CD8-positive, alpha-beta memory T cell (primary cell): ENCODE data around the gene TTC28. TPM values are rescaled to one million over a fixed set of nuclear protein-coding genes. Genes with fewer than 3 reads are reported as not detected.
"Not testable (repeated sequence)": the region's sequence is repeated elsewhere in the genome, so short reads cannot be mapped to it uniquely, and the experiment has no call there.

Experiments used
- CTCF ChIA-PET: fragments of 350-600 bp; sonication (Branson Sonifier 250); formaldehyde crosslinking; loops from one replicate; lab custom pipeline; 2021; ENCODE audit warnings: antibody characterized with exemption; lab: Charles Lee
- POLR2A ChIA-PET: fragments of 350-600 bp; sonication (Branson Sonifier 250); formaldehyde crosslinking; loops from one replicate; lab custom pipeline; 2021; ENCODE audit warnings: antibody characterized with exemption; lab: Charles Lee
- DNase-seq, 5 donors: peaks; one replicate each; pipeline versions ENCODE4 v3.0.0 to v3.0.0-alpha.2; 2020 to 2022; ENCODE audit warnings: mixed read lengths in 1 of 5
- H3K27ac ChIP-seq: one replicate; pipeline ENCODE4 v1.7.0; 2013; ENCODE audit warnings: low read depth, mild to moderate bottlenecking, low read length, moderate library complexity
- H3K27me3 ChIP-seq: 2 replicates; pipeline ENCODE4 v1.7.0; 2013; ENCODE audit warnings: low read length, mild to moderate bottlenecking; ENCODE audit not compliant: insufficient read depth, poor library complexity, severe bottlenecking
- H3K36me3 ChIP-seq: 2 replicates; pipeline ENCODE4 v1.7.0; 2013; ENCODE audit warnings: mild to moderate bottlenecking, low read length, moderate library complexity; ENCODE audit not compliant: insufficient read depth
- H3K4me1 ChIP-seq: 2 replicates; pipeline ENCODE4 v1.7.0; 2013; ENCODE audit warnings: mild to moderate bottlenecking, low read length, moderate library complexity; ENCODE audit not compliant: insufficient read depth
- H3K4me3 ChIP-seq: 2 replicates; pipeline ENCODE4 v1.7.0; 2013; ENCODE audit warnings: mild to moderate bottlenecking, low read length
- H3K9me3 ChIP-seq: 2 replicates; pipeline ENCODE4 v1.7.0; 2013; ENCODE audit warnings: mild to moderate bottlenecking, low read length
- H3K27ac Mint-ChIP-seq, 8 donors: one replicate each; pipeline ENCODE4 v1.8.0; 2020 to 2021; ENCODE audit warnings: mixed read lengths in 8 of 8, mild to moderate bottlenecking in 6 of 8, inconsistent platforms in 3 of 8, moderate library complexity in 3 of 8
- H3K27me3 Mint-ChIP-seq, 2 donors: one replicate each; pipeline ENCODE4 v1.8.0; 2020 to 2021; ENCODE audit warnings: mixed read lengths in 2 of 2, mild to moderate bottlenecking in 1 of 2, moderate library complexity in 1 of 2
- H3K36me3 Mint-ChIP-seq, 3 donors: one replicate each; pipeline ENCODE4 v1.8.0; 2020 to 2021; ENCODE audit warnings: mixed read lengths in 3 of 3, inconsistent platforms in 1 of 3, mild to moderate bottlenecking in 1 of 3
- H3K4me1 Mint-ChIP-seq, 3 donors: one replicate each; pipeline ENCODE4 v1.8.0; 2020 to 2021; ENCODE audit warnings: mixed read lengths in 3 of 3, inconsistent platforms in 1 of 3, mild to moderate bottlenecking in 1 of 3
- H3K4me3 Mint-ChIP-seq, 7 donors: one replicate each; pipeline ENCODE4 v1.8.0; 2020 to 2021; ENCODE audit warnings: mixed read lengths in 7 of 7, mild to moderate bottlenecking in 6 of 7, moderate library complexity in 4 of 7, inconsistent platforms in 2 of 7
- H3K9me3 Mint-ChIP-seq, 5 donors: one replicate each; pipeline ENCODE4 v1.8.0; 2020 to 2022; ENCODE audit warnings: mixed read lengths in 5 of 5, mild to moderate bottlenecking in 3 of 5, moderate library complexity in 2 of 5, inconsistent platforms in 1 of 5
- polyA plus RNA-seq: library from polyadenylated mRNA; unstranded; fragments of 300-500 nt; fragmentation: Illumina TruSeq; gene quantifications from one replicate; pipeline ENCODE4 v1.2.3, GENCODE V29; 2021
- total RNA-seq, 2 experiments: library from RNA; stranded (reverse); gene quantifications; one replicate each; pipeline ENCODE4 v1.2.3, GENCODE V29; 2021

The TTC28 gene
- total and polyA plus RNA-seq, 3 experiments from 2014 or later, result 0.24 to 0.60 (median 0.51) TPM

DNA sequence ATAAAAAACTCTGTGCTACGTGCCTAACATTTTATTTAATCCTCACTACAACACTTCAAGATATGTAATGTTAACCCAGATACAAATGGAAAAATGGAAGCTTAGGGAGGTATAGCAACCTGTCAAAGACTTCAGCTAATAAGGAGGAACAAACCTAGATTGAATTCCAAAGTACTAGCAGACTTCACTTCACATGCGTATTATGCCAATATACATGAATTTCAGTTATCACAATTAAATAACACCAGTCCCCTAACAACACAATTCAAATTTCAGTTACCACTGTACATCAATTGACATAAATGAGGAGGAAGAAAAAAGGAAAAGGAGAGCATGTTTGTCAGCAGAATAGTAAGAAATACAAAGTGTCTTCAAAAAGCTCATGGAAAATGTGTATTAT lies 60.4 kb downstream of the TTC28 start:
- ChIA-PET CTCF (interaction anchor here (1.0 kb wide), 1 partner anchor 210 kb away, joined by 3 read pairs; no protein-coding TSS in a partner anchor), POLR2A (interaction anchor here (0.7 kb wide), 1 partner anchor 13 kb away, joined by 7 read pairs; no protein-coding TSS in a partner anchor)
- Histone ChIP-seq H3K9me3 (no peaks in the 10 kb centered on the region), H3K27ac (no peak overlapping the region), H3K4me1 (no peaks in the 10 kb centered on the region), H3K36me3 (no peaks in the 10 kb centered on the region), H3K4me3 (no peak overlapping the region), H3K27me3 (peaks cover 17% of the 10 kb centered on the region)
- no peak for DNase-seq
- Mint-ChIP-seq H3K9me3 (peaks cover 0 to 2% (median 0%) of the 10 kb centered on the region in 5 donors), H3K4me1 (no peaks in the 10 kb centered on the region), H3K4me3 (no peak overlapping the region), H3K27me3 (peaks cover 12 to 62% of the 10 kb centered on the region in 2 donors), H3K36me3 (peaks cover 0 to 4% (median 0%) of the 10 kb centered on the region in 3 donors), H3K27ac (no peak overlapping the region)

DNA sequence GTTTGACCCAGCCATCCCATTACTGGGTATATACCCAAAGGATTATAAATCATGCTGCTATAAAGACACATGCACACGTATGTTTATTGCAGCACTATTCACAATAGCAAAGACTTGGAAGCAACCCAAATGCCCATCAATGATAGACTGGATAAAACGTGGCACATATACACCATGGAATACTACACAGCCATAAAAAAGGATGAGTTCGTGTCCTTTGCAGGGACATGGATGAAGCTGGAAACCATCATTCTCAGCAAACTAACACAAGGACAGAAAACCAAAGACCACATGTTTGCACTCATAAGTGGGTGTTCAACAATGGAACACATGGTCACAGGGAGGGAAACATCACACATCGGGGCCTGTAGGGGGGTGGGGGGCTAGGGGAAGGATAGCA lies 64.2 kb downstream of the TTC28 start:
- peaks cover 36 to 72% of the 10 kb centered on the region in 2 donors for H3K27me3 Mint-ChIP-seq
- H3K4me3 Mint-ChIP-seq, CTCF ChIA-PET, H3K27ac ChIP-seq, H3K4me3 ChIP-seq, H3K27ac Mint-ChIP-seq, POLR2A ChIA-PET, DNase-seq, H3K4me1 Mint-ChIP-seq, H3K9me3 Mint-ChIP-seq, H3K9me3 ChIP-seq, H3K36me3 Mint-ChIP-seq, H3K36me3 ChIP-seq, H3K4me1 ChIP-seq: not testable (repeated sequence)
- H3K27me3 ChIP-seq, result peaks cover 14% of the 10 kb centered on the region

DNA sequence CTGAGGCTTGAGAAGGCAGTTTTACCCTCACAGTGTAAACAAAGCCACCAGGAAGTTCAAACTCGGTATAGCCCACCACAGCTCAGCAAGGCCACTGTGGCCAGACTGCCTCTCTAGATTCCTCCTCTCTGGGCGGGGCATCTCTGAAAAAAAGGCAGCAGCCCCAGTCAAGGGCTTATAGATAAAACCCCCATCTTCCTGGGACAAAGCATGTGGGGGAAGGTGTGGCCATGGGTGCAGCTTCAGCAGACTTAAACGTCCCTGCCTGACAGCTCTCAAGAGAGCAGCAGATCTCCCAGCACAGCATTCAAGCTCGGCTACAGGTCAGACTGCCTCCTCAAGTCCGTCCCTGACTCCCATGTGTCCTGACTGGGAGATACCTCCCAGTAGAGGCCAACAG lies 69.7 kb downstream of the TTC28 start:
- no peaks in the 10 kb centered on the region for H3K4me1 Mint-ChIP-seq
- Histone ChIP-seq H3K27me3 (peaks cover 8% of the 10 kb centered on the region), H3K9me3 (no peaks in the 10 kb centered on the region), H3K36me3 (no peaks in the 10 kb centered on the region), H3K4me1 (no peaks in the 10 kb centered on the region), H3K27ac (no peak overlapping the region), H3K4me3 (no peak overlapping the region)
- no peak overlapping the region for H3K4me3 Mint-ChIP-seq
- POLR2A ChIA-PET, result no interaction called here
- peaks cover 0 to 7% (median 0%) of the 10 kb centered on the region in 3 donors for H3K36me3 Mint-ChIP-seq
- CTCF ChIA-PET, result no interaction called here
- DNase-seq, result no peak
- H3K27me3 Mint-ChIP-seq, result peaks cover 44 to 85% of the 10 kb centered on the region in 2 donors
- H3K9me3 Mint-ChIP-seq, result peaks cover 0 to 4% (median 0%) of the 10 kb centered on the region in 5 donors
- H3K27ac Mint-ChIP-seq, result no peak overlapping the region

DNA sequence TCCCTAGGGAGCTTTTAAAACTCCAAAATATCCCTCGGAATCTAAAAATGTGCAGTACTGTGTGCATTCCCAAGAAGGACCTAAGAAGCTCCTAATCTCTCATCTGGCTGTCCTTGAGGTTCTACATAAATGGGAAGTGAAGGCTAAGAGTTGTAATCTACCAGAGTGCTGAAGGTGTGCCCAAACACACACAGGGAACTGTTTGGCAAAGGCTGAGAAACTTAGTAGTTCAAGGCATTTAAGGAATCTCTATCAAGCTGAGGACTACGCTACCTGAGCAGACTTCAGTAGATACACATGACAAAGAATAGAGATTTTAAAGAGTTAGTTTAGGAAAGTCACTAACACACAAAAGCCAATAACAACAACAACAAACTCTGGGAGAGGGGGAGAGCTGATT lies 71.1 kb downstream of the TTC28 start:
- Mint-ChIP-seq H3K4me1 (no peaks in the 10 kb centered on the region), H3K27ac (no peak overlapping the region), H3K36me3 (peaks cover 0 to 4% (median 0%) of the 10 kb centered on the region in 3 donors), H3K9me3 (no peaks in the 10 kb centered on the region), H3K4me3 (no peak overlapping the region), H3K27me3 (peaks cover 39 to 75% of the 10 kb centered on the region in 2 donors)
- ChIA-PET POLR2A (no interaction called here), CTCF (interaction anchor here (1.2 kb wide), 1 partner anchor 221 kb away, joined by 6 read pairs; no protein-coding TSS in a partner anchor)
- Histone ChIP-seq H3K36me3 (no peaks in the 10 kb centered on the region), H3K4me3 (no peak overlapping the region), H3K27ac (no peak overlapping the region), H3K9me3 (no peaks in the 10 kb centered on the region), H3K27me3 (peaks cover 8% of the 10 kb centered on the region), H3K4me1 (no peaks in the 10 kb centered on the region)
- no peak for DNase-seq

GRCh38 chr22:28607795-28608194 lies 71.8 kb downstream of the TTC28 start:
- Histone ChIP-seq H3K4me1 (no peaks in the 10 kb centered on the region), H3K27me3 (peaks cover 8% of the 10 kb centered on the region), H3K36me3 (no peaks in the 10 kb centered on the region), H3K9me3 (no peaks in the 10 kb centered on the region), H3K4me3 (no peak overlapping the region), H3K27ac (no peak overlapping the region)
- no peak overlapping the region for H3K4me3 Mint-ChIP-seq
- no peaks in the 10 kb centered on the region for H3K9me3 Mint-ChIP-seq
- H3K36me3 Mint-ChIP-seq, result peaks cover 0 to 3% (median 0%) of the 10 kb centered on the region in 3 donors
- peaks cover 37 to 73% of the 10 kb centered on the region in 2 donors for H3K27me3 Mint-ChIP-seq
- no peak overlapping the region for H3K27ac Mint-ChIP-seq
- POLR2A ChIA-PET, result no interaction called here
- no peak for DNase-seq
- no peaks in the 10 kb centered on the region for H3K4me1 Mint-ChIP-seq
- CTCF ChIA-PET, result interaction anchor here (1.2 to 1.3 kb wide), 2 partner anchors 222 to 433 kb away, joined by 3 to 6 read pairs; no protein-coding TSS in a partner anchor

- H3K27me3 Mint-ChIP-seq, result peaks cover 26 to 61% of the 10 kb centered on the region in 2 donors
Measured at GRCh38 chr22:28604966-28605761, 74.5 kb downstream of the TTC28 start.

GRCh38 chr22:28601915-28602314 lies 77.7 kb downstream of the TTC28 start:
- no peaks in the 10 kb centered on the region for H3K36me3 ChIP-seq
- peaks cover 12% of the 10 kb centered on the region for H3K27me3 ChIP-seq
- H3K4me1 ChIP-seq, result no peaks in the 10 kb centered on the region
- H3K27ac ChIP-seq, result no peak overlapping the region
- ChIA-PET CTCF (interaction anchor here (0.6 to 3.4 kb wide), 8 partner anchors 18 to 647 kb away, joined by 3 to 50 read pairs (median 5); no protein-coding TSS in a partner anchor), POLR2A (no interaction called here)
- H3K9me3 Mint-ChIP-seq, result no peaks in the 10 kb centered on the region
- no peak overlapping the region for H3K4me3 Mint-ChIP-seq
- H3K9me3 ChIP-seq, result no peaks in the 10 kb centered on the region
- H3K27ac Mint-ChIP-seq, result no peak overlapping the region
- peaks cover 10 to 40% of the 10 kb centered on the region in 2 donors for H3K27me3 Mint-ChIP-seq
- DNase-seq, result no peak
- H3K36me3 Mint-ChIP-seq, result no peaks in the 10 kb centered on the region
- H3K4me3 ChIP-seq, result no peak overlapping the region
- H3K4me1 Mint-ChIP-seq, result no peaks in the 10 kb centered on the region

More at GRCh38 chr22:28604966-28605761, 74.5 kb downstream of the TTC28 start:
- Mint-ChIP-seq H3K27ac (no peak overlapping the region), H3K36me3 (no peaks in the 10 kb centered on the region), H3K4me3 (no peak overlapping the region), H3K4me1 (no peaks in the 10 kb centered on the region), H3K9me3 (no peaks in the 10 kb centered on the region)
- CTCF ChIA-PET, result no interaction called here
- Histone ChIP-seq H3K9me3 (no peaks in the 10 kb centered on the region), H3K27ac (no peak overlapping the region), H3K4me3 (no peak overlapping the region), H3K4me1 (no peaks in the 10 kb centered on the region), H3K36me3 (no peaks in the 10 kb centered on the region), H3K27me3 (peaks cover 20% of the 10 kb centered on the region)
- POLR2A ChIA-PET, result no interaction called here
- no peak for DNase-seq

GRCh38 chr22:28600546-28601143 lies 79.0 kb downstream of the TTC28 start:
- DNase-seq, result peak in 2 of 5 donors; percentile 46 to 56

More at GRCh38 chr22:28600546-28601143, 79.0 kb downstream of the TTC28 start:
- Mint-ChIP-seq H3K4me1 (no peaks in the 10 kb centered on the region), H3K9me3 (no peaks in the 10 kb centered on the region), H3K4me3 (no peak overlapping the region), H3K36me3 (no peaks in the 10 kb centered on the region), H3K27ac (no peak overlapping the region), H3K27me3 (peaks cover 10 to 40% of the 10 kb centered on the region in 2 donors)
- Histone ChIP-seq H3K9me3 (no peaks in the 10 kb centered on the region), H3K4me3 (no peak overlapping the region), H3K27ac (no peak overlapping the region), H3K4me1 (no peaks in the 10 kb centered on the region), H3K36me3 (no peaks in the 10 kb centered on the region), H3K27me3 (peaks cover 16% of the 10 kb centered on the region)
- ChIA-PET CTCF (interaction anchor here (0.9 to 3.4 kb wide), 11 partner anchors 16 to 648 kb away, joined by 3 to 50 read pairs (median 4); no protein-coding TSS in a partner anchor), POLR2A (interaction anchor here (1.3 kb wide), 1 partner anchor 229 kb away, joined by 3 read pairs; no protein-coding TSS in a partner anchor)
